CD8-positive, alpha-beta memory T cell (primary cell): ENCODE results near the gene C4BPA. TPM values are rescaled to one million over a fixed set of nuclear protein-coding genes. Genes with fewer than 3 reads are reported as not detected.

Source experiments
- CTCF ChIA-PET: fragments of 350-600 bp; sonication (Branson Sonifier 250); formaldehyde crosslinking; loops from one replicate; lab custom pipeline; 2021; ENCODE audit warnings: antibody characterized with exemption; lab: Charles Lee
- POLR2A ChIA-PET: fragments of 350-600 bp; sonication (Branson Sonifier 250); formaldehyde crosslinking; loops from one replicate; lab custom pipeline; 2021; ENCODE audit warnings: antibody characterized with exemption; lab: Charles Lee
- DNase-seq, 5 donors: peaks; one replicate each; pipeline versions ENCODE4 v3.0.0 to v3.0.0-alpha.2; 2020 to 2022; ENCODE audit warnings: mixed read lengths in 1 of 5
- H3K27ac ChIP-seq: one replicate; pipeline ENCODE4 v1.7.0; 2013; ENCODE audit warnings: low read depth, mild to moderate bottlenecking, low read length, moderate library complexity
- H3K27me3 ChIP-seq: 2 replicates; pipeline ENCODE4 v1.7.0; 2013; ENCODE audit warnings: low read length, mild to moderate bottlenecking; ENCODE audit not compliant: insufficient read depth, poor library complexity, severe bottlenecking
- H3K36me3 ChIP-seq: 2 replicates; pipeline ENCODE4 v1.7.0; 2013; ENCODE audit warnings: mild to moderate bottlenecking, low read length, moderate library complexity; ENCODE audit not compliant: insufficient read depth
- H3K4me1 ChIP-seq: 2 replicates; pipeline ENCODE4 v1.7.0; 2013; ENCODE audit warnings: mild to moderate bottlenecking, low read length, moderate library complexity; ENCODE audit not compliant: insufficient read depth
- H3K4me3 ChIP-seq: 2 replicates; pipeline ENCODE4 v1.7.0; 2013; ENCODE audit warnings: mild to moderate bottlenecking, low read length
- H3K9me3 ChIP-seq: 2 replicates; pipeline ENCODE4 v1.7.0; 2013; ENCODE audit warnings: mild to moderate bottlenecking, low read length
- H3K27ac Mint-ChIP-seq, 8 donors: one replicate each; pipeline ENCODE4 v1.8.0; 2020 to 2021; ENCODE audit warnings: mixed read lengths in 8 of 8, mild to moderate bottlenecking in 6 of 8, inconsistent platforms in 3 of 8, moderate library complexity in 3 of 8
- H3K27me3 Mint-ChIP-seq, 2 donors: one replicate each; pipeline ENCODE4 v1.8.0; 2020 to 2021; ENCODE audit warnings: mixed read lengths in 2 of 2, mild to moderate bottlenecking in 1 of 2, moderate library complexity in 1 of 2
- H3K36me3 Mint-ChIP-seq, 3 donors: one replicate each; pipeline ENCODE4 v1.8.0; 2020 to 2021; ENCODE audit warnings: mixed read lengths in 3 of 3, inconsistent platforms in 1 of 3, mild to moderate bottlenecking in 1 of 3
- H3K4me1 Mint-ChIP-seq, 3 donors: one replicate each; pipeline ENCODE4 v1.8.0; 2020 to 2021; ENCODE audit warnings: mixed read lengths in 3 of 3, inconsistent platforms in 1 of 3, mild to moderate bottlenecking in 1 of 3
- H3K4me3 Mint-ChIP-seq, 7 donors: one replicate each; pipeline ENCODE4 v1.8.0; 2020 to 2021; ENCODE audit warnings: mixed read lengths in 7 of 7, mild to moderate bottlenecking in 6 of 7, moderate library complexity in 4 of 7, inconsistent platforms in 2 of 7
- H3K9me3 Mint-ChIP-seq, 5 donors: one replicate each; pipeline ENCODE4 v1.8.0; 2020 to 2022; ENCODE audit warnings: mixed read lengths in 5 of 5, mild to moderate bottlenecking in 3 of 5, moderate library complexity in 2 of 5, inconsistent platforms in 1 of 5
- polyA plus RNA-seq: library from polyadenylated mRNA; unstranded; fragments of 300-500 nt; fragmentation: Illumina TruSeq; gene quantifications from one replicate; pipeline ENCODE4 v1.2.3, GENCODE V29; 2021
- total RNA-seq, 2 experiments: library from RNA; stranded (reverse); gene quantifications; one replicate each; pipeline ENCODE4 v1.2.3, GENCODE V29; 2021

C4BPA gene
- total and polyA plus RNA-seq, 3 experiments from 2014 or later, result not detected

DNA sequence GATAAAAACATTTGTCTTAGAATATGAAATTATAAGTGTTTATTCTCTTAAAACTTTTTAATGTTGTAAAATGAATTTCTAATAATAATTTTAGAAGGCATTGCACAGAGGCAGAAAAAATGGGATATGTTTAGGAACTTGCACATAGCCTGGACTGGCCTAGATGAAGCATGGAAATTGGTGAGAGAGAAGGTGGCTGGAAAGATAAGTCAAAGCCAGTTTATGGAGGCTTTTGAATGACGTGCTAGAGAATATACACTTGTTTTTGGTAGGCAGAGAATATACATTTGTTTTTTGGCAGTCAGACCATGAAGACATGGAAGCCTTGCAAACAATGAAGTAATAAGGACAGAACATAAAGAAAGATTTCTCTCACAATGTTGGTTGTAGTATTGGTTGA, 2.3 kb upstream of the C4BPA start:
- Histone ChIP-seq H3K27ac (no peak overlapping the region), H3K27me3 (no peaks in the 10 kb centered on the region), H3K4me3 (no peak overlapping the region), H3K36me3 (no peaks in the 10 kb centered on the region), H3K4me1 (no peaks in the 10 kb centered on the region), H3K9me3 (no peaks in the 10 kb centered on the region)
- Mint-ChIP-seq H3K27me3 (peaks cover 11 to 29% of the 10 kb centered on the region in 2 donors), H3K4me3 (no peak overlapping the region), H3K9me3 (no peaks in the 10 kb centered on the region), H3K27ac (no peak overlapping the region), H3K36me3 (no peaks in the 10 kb centered on the region), H3K4me1 (no peaks in the 10 kb centered on the region)
- no peak for DNase-seq
- CTCF ChIA-PET, result no interaction called here
- POLR2A ChIA-PET, result no interaction called here

DNA sequence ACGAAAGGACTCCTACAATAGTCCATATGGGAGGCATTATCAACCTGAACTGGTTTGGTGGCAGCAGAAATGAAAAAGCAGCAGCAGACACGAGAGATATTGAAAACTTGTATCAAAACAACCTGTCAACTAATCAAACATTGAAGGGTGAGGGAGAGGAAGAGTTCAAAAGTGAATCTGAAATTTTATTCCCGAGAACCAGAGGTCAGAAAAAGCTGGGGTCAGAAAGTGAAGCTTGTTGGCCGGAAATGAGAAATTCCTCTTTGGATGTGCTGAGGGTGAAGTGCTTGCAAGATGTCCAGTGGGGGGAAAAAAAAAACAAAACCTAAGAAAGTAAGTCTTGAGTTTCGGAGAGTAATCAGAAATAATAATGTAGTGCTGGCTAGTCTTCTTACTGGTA, 1.9 kb upstream of the C4BPA start:
- Mint-ChIP-seq H3K27ac (no peak overlapping the region), H3K4me3 (no peak overlapping the region), H3K27me3 (peaks cover 13 to 32% of the 10 kb centered on the region in 2 donors), H3K36me3 (no peaks in the 10 kb centered on the region), H3K9me3 (no peaks in the 10 kb centered on the region), H3K4me1 (no peaks in the 10 kb centered on the region)
- H3K36me3 ChIP-seq, result no peaks in the 10 kb centered on the region
- no peak overlapping the region for H3K27ac ChIP-seq
- POLR2A ChIA-PET, result no interaction called here
- no peak overlapping the region for H3K4me3 ChIP-seq
- no peaks in the 10 kb centered on the region for H3K9me3 ChIP-seq
- no peak for DNase-seq
- no peaks in the 10 kb centered on the region for H3K27me3 ChIP-seq
- CTCF ChIA-PET, result no interaction called here
- no peaks in the 10 kb centered on the region for H3K4me1 ChIP-seq

DNA sequence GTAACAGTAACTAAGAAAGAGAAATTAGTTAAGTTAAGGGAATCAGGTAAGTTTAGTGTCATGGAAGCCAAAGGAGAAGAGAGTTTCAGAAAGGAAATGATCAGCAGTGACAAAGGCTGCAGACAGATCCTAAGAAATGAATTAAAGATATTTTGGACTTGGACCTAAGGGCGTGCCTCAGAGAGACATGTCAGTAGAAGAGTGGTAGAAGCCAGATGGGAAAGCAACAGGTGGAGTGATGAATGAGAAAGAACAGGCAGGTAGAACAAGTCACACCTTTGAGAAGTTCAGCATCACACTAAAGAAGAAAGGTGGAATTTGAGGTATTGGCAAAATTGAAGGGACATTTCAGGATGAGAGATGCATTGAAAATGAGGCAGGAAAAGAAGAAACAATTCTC, 1.4 kb upstream of the C4BPA start:
- H3K4me1 ChIP-seq, result no peaks in the 10 kb centered on the region
- no peak overlapping the region for H3K4me3 Mint-ChIP-seq
- H3K4me3 ChIP-seq, result no peak overlapping the region
- no peaks in the 10 kb centered on the region for H3K9me3 Mint-ChIP-seq
- no peak overlapping the region for H3K27ac ChIP-seq
- CTCF ChIA-PET, result no interaction called here
- no peaks in the 10 kb centered on the region for H3K27me3 ChIP-seq
- H3K4me1 Mint-ChIP-seq, result no peaks in the 10 kb centered on the region
- no peaks in the 10 kb centered on the region for H3K9me3 ChIP-seq
- POLR2A ChIA-PET, result no interaction called here
- no peaks in the 10 kb centered on the region for H3K36me3 Mint-ChIP-seq
- no peak for DNase-seq
- no peak overlapping the region for H3K27ac Mint-ChIP-seq
- H3K36me3 ChIP-seq, result no peaks in the 10 kb centered on the region
- H3K27me3 Mint-ChIP-seq, result peaks cover 13 to 34% of the 10 kb centered on the region in 2 donors

GRCh38 chr1:207109004-207109403, 5.0 kb downstream of the C4BPA start:
- Histone ChIP-seq H3K27ac (no peak overlapping the region), H3K4me1 (no peaks in the 10 kb centered on the region), H3K9me3 (no peaks in the 10 kb centered on the region), H3K27me3 (no peaks in the 10 kb centered on the region), H3K36me3 (no peaks in the 10 kb centered on the region), H3K4me3 (no peak overlapping the region)
- H3K4me3 Mint-ChIP-seq, result no peak overlapping the region
- ChIA-PET POLR2A (no interaction called here), CTCF (no interaction called here)
- no peaks in the 10 kb centered on the region for H3K9me3 Mint-ChIP-seq
- DNase-seq, result no peak
- no peak overlapping the region for H3K27ac Mint-ChIP-seq
- no peaks in the 10 kb centered on the region for H3K36me3 Mint-ChIP-seq
- H3K4me1 Mint-ChIP-seq, result no peaks in the 10 kb centered on the region
- H3K27me3 Mint-ChIP-seq, result peaks cover 11 to 45% of the 10 kb centered on the region in 2 donors

DNA sequence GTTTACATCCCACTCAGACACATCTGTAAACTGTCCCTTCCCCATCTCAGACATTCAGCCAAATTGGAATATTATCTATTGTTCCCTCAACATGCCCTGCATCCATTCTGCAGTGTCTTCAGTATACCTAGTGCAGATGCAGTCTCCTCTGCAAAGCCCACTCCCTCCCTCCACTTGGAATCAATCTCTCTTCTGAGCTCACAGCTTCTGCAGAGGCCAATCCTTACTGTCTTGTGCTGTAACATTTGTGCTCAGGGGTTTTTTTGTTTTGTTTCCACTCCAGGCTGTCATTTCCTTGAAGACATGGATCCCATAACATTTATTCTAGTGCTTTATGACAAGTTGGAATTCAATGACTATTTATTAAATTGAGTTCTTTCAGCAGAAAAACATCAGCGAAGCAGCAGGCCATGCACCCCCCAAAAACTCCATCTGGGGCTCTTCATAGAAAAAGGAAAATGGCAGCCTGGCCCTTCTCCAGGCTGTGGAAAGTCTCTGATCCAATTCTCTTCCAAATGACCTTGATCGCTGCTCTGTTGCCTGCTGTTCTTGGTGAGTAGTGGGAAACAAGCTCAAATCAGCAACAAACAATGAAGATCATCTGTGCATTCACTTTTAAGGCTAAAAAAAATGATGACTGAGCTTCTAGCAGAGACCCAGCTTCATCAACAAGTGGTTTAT, 8.7 kb downstream of the C4BPA start:
- Mint-ChIP-seq H3K4me3 (no peak overlapping the region), H3K27me3 (peaks cover 5 to 35% of the 10 kb centered on the region in 2 donors), H3K27ac (no peak overlapping the region), H3K9me3 (no peaks in the 10 kb centered on the region), H3K36me3 (no peaks in the 10 kb centered on the region), H3K4me1 (no peaks in the 10 kb centered on the region)
- POLR2A ChIA-PET, result no interaction called here
- Histone ChIP-seq H3K27ac (no peak overlapping the region), H3K4me1 (no peaks in the 10 kb centered on the region), H3K36me3 (no peaks in the 10 kb centered on the region), H3K27me3 (no peaks in the 10 kb centered on the region), H3K4me3 (no peak overlapping the region), H3K9me3 (no peaks in the 10 kb centered on the region)
- DNase-seq, result no peak
- CTCF ChIA-PET, result no interaction called here

GRCh38 chr1:207115269-207115668, 11.2 kb downstream of the C4BPA start:
- no peaks in the 10 kb centered on the region for H3K9me3 Mint-ChIP-seq
- Histone ChIP-seq H3K4me3 (no peak overlapping the region), H3K4me1 (no peaks in the 10 kb centered on the region), H3K36me3 (no peaks in the 10 kb centered on the region), H3K9me3 (no peaks in the 10 kb centered on the region), H3K27me3 (no peaks in the 10 kb centered on the region), H3K27ac (no peak overlapping the region)
- DNase-seq, result no peak
- no peaks in the 10 kb centered on the region for H3K36me3 Mint-ChIP-seq
- H3K27me3 Mint-ChIP-seq, result peaks cover 2 to 24% of the 10 kb centered on the region in 2 donors
- CTCF ChIA-PET, result no interaction called here
- POLR2A ChIA-PET, result no interaction called here
- no peaks in the 10 kb centered on the region for H3K4me1 Mint-ChIP-seq
- no peak overlapping the region for H3K4me3 Mint-ChIP-seq
- no peak overlapping the region for H3K27ac Mint-ChIP-seq

- Histone ChIP-seq H3K27me3 (no peaks in the 10 kb centered on the region), H3K4me3 (no peak overlapping the region), H3K36me3 (no peaks in the 10 kb centered on the region), H3K4me1 (no peaks in the 10 kb centered on the region), H3K9me3 (peaks cover 12% of the 10 kb centered on the region), H3K27ac (no peak overlapping the region)
- peaks cover 7 to 39% of the 10 kb centered on the region in 2 donors for H3K27me3 Mint-ChIP-seq
- CTCF ChIA-PET, result no interaction called here
- no peak overlapping the region for H3K27ac Mint-ChIP-seq
- no peak for DNase-seq
- H3K4me1 Mint-ChIP-seq, result no peaks in the 10 kb centered on the region
- H3K9me3 Mint-ChIP-seq, result peaks cover 14 to 26% (median 23%) of the 10 kb centered on the region in 5 donors
- H3K36me3 Mint-ChIP-seq, result peaks cover 0 to 8% (median 2%) of the 10 kb centered on the region in 3 donors
- POLR2A ChIA-PET, result no interaction called here
- no peak overlapping the region for H3K4me3 Mint-ChIP-seq
Measured at GRCh38 chr1:207124389-207124788, 20.4 kb downstream of the C4BPA start.

- peaks cover 27 to 37% (median 36%) of the 10 kb centered on the region in 5 donors for H3K9me3 Mint-ChIP-seq
- no peak overlapping the region for H3K27ac Mint-ChIP-seq
- Histone ChIP-seq H3K4me1 (no peaks in the 10 kb centered on the region), H3K27ac (no peak overlapping the region), H3K36me3 (no peaks in the 10 kb centered on the region), H3K9me3 (peaks cover 16% of the 10 kb centered on the region), H3K4me3 (no peak overlapping the region), H3K27me3 (no peaks in the 10 kb centered on the region)
- H3K4me3 Mint-ChIP-seq, result no peak overlapping the region
- POLR2A ChIA-PET, result no interaction called here
- CTCF ChIA-PET, result no interaction called here
- peaks cover 7 to 29% of the 10 kb centered on the region in 2 donors for H3K27me3 Mint-ChIP-seq
- H3K4me1 Mint-ChIP-seq, result no peaks in the 10 kb centered on the region
- peaks cover 0 to 7% (median 2%) of the 10 kb centered on the region in 3 donors for H3K36me3 Mint-ChIP-seq
- DNase-seq, result no peak
Measured at GRCh38 chr1:207128336-207128921, 24.4 kb downstream of the C4BPA start.
